ENCODE measurements around the gene RASSF5. TPM values are rescaled to one million over a fixed set of nuclear protein-coding genes. Genes with fewer than 3 reads are reported as not detected.

Gene RASSF5
- 8.5 and 9.0 TPM in 2 replicates for total RNA-seq (2014; rRNA removed; shearing (Covaris generic))
- polyA plus RNA-seq (2015; cell fraction: cytosol; rRNA removed) = 4.8 and 5.2 TPM in 2 replicates
- polyA plus RNA-seq (2015; cell fraction: nucleus; rRNA removed) = 2.9 and 4.3 TPM in 2 replicates

- DNase-seq (ENCODE audit: low read depth) = no peak
Observed at GRCh38 chr1:206507284-206508129, at the start of gene RASSF5. Gene RASSF5 (plus strand): TSS chr1:206507531. CDS start chr1:206507603, 72 bp downstream.

- DNase-seq (ENCODE audit: low read depth) = no peak
Observed at GRCh38 chr1:206459703-206460102, 47.6 kb upstream of the RASSF5 start.

GRCh38 chr1:206460836-206461426 is 46.4 kb upstream of the RASSF5 start:
- DNase-seq (ENCODE audit: low read depth) = no peak

- DNase-seq (ENCODE audit: low read depth) = peak; percentile 59
Observed at GRCh38 chr1:206461602-206462455, 45.5 kb upstream of the RASSF5 start.

- DNase-seq (ENCODE audit: low read depth) = no peak
Observed at GRCh38 chr1:206463137-206463536, 44.2 kb upstream of the RASSF5 start.

GRCh38 chr1:206463911-206464310 is 43.4 kb upstream of the RASSF5 start:
- DNase-seq (ENCODE audit: low read depth) = no peak

- peak; percentile 87 for DNase-seq (ENCODE audit: low read depth)
Observed at GRCh38 chr1:206464456-206464964, 42.8 kb upstream of the RASSF5 start.

- DNase-seq (ENCODE audit: low read depth) = no peak
Observed at GRCh38 chr1:206465951-206466350, 41.4 kb upstream of the RASSF5 start.

- no peak for DNase-seq (ENCODE audit: low read depth)
Observed at GRCh38 chr1:206466840-206467649, 40.3 kb upstream of the RASSF5 start.

GRCh38 chr1:206467915-206468314 is 39.4 kb upstream of the RASSF5 start:
- DNase-seq (ENCODE audit: low read depth) = no peak

- no peak for DNase-seq (ENCODE audit: low read depth)
Observed at GRCh38 chr1:206468571-206468970, 38.8 kb upstream of the RASSF5 start.

GRCh38 chr1:206469411-206469932 is 37.9 kb upstream of the RASSF5 start:
- DNase-seq (ENCODE audit: low read depth) = no peak

GRCh38 chr1:206469933-206470691 is 37.2 kb upstream of the RASSF5 start, which contains the start of gene IKBKE:
Gene IKBKE (plus strand): TSS chr1:206470476. CDS start chr1:206473228, 2,752 bp downstream.
- DNase-seq (ENCODE audit: low read depth) = peak; percentile 80

GRCh38 chr1:206470692-206471414 is 36.5 kb upstream of the RASSF5 start:
- peak; percentile 88 for DNase-seq (ENCODE audit: low read depth)

GRCh38 chr1:206471415-206471801 is 35.9 kb upstream of the RASSF5 start:
- no peak for DNase-seq (ENCODE audit: low read depth)

- no peak for DNase-seq (ENCODE audit: low read depth)
Observed at GRCh38 chr1:206472024-206472423, 35.3 kb upstream of the RASSF5 start.

- peak; percentile 83 for DNase-seq (ENCODE audit: low read depth)
Observed at GRCh38 chr1:206472454-206472853, 34.9 kb upstream of the RASSF5 start.

GRCh38 chr1:206472886-206473285 is 34.4 kb upstream of the RASSF5 start:
- DNase-seq (ENCODE audit: low read depth) = no peak

GRCh38 chr1:206476058-206476457 is 31.3 kb upstream of the RASSF5 start:
- DNase-seq (ENCODE audit: low read depth) = no peak

All from HT1080 (cell line).